CD4-positive, alpha-beta T cell treated with Interleukin-15 for 4 hours (primary cell): ENCODE data around the gene SF3A1.

Source experiments
- DNase-seq: peaks from one replicate; pipeline ENCODE4 v3.0.0-alpha.2; 2020; ENCODE audit warnings: low spot score

SF3A1 gene

GRCh38 chr22:30304495-30305244 lies 52.0 kb downstream of the SF3A1 start:
- no peak for DNase-seq

GRCh38 chr22:30302810-30303138 lies 53.9 kb downstream of the SF3A1 start:
- DNase-seq = no peak

GRCh38 chr22:30301995-30302809 lies 54.5 kb downstream of the SF3A1 start:
- DNase-seq = no peak

GRCh38 chr22:30299322-30299721 lies 57.4 kb downstream of the SF3A1 start:
- DNase-seq = no peak

- no peak for DNase-seq
These were observed 58.5 kb downstream of the SF3A1 start for GRCh38 chr22:30297991-30298701.

GRCh38 chr22:30297276-30297990 lies 59.3 kb downstream of the SF3A1 start:
- no peak for DNase-seq

GRCh38 chr22:30296833-30297232 lies 59.9 kb downstream of the SF3A1 start:
- DNase-seq = no peak

GRCh38 chr22:30296324-30296723 lies 60.4 kb downstream of the SF3A1 start:
- no peak for DNase-seq

- DNase-seq = no peak
These were observed 61.1 kb downstream of the SF3A1 start for GRCh38 chr22:30295576-30295975.

GRCh38 chr22:30294830-30295229 lies 61.9 kb downstream of the SF3A1 start:
- DNase-seq = no peak

- no peak for DNase-seq
These were observed 62.6 kb downstream of the SF3A1 start for GRCh38 chr22:30294066-30294465.

GRCh38 chr22:30293026-30293425 lies 63.7 kb downstream of the SF3A1 start:
- no peak for DNase-seq

GRCh38 chr22:30292069-30292970 lies 64.4 kb downstream of the SF3A1 start:
- no peak for DNase-seq

- DNase-seq = no peak
These were observed 65.4 kb downstream of the SF3A1 start for GRCh38 chr22:30291058-30291892.

- no peak for DNase-seq
These were observed 66.2 kb downstream of the SF3A1 start for GRCh38 chr22:30290342-30291057.

GRCh38 chr22:30289980-30290313 lies 66.7 kb downstream of the SF3A1 start:
- DNase-seq = no peak

- DNase-seq = peak; percentile 88
These were observed 67.3 kb downstream of the SF3A1 start, which contains the start of gene CASTOR1 for GRCh38 chr22:30289141-30289979. Gene CASTOR1 (minus strand): TSS chr22:30289505. CDS start chr22:30289497, 8 bp downstream.

GRCh38 chr22:30288419-30289140 lies 68.1 kb downstream of the SF3A1 start:
- DNase-seq = no peak
